HepG2 (cell line): ENCODE data around the gene SMIM9. TPM values are rescaled to one million over a fixed set of nuclear protein-coding genes. Genes with fewer than 3 reads are reported as not detected.
A peak's percentile ranks its signal among the peaks of the same experiment; 100 is the strongest.

Experiments used
- ATAC-seq: fragments of 200-7000 bp; cut with Tn5 transposase; 3 replicates; pipeline ENCODE4 v1.9.1; 2020; ENCODE audit warnings: mild to moderate bottlenecking, moderate library complexity
- BruUV-seq: library from RNA; stranded (reverse); fragments of 400-500 nt; replicated peaks from 2 replicates; lab custom pipeline; 2021; lab: Mats Ljungman, UMichigan
- CTCF ChIA-PET: fragments of 300-600 bp; formaldehyde crosslinking; extraction: SDS; loops from one replicate; lab custom pipeline; 2021; ENCODE audit warnings: low total read pairs, inconsistent platforms, low intra/inter-chr PET ratio; lab: Yijun Ruan, JAX
- POLR2A ChIA-PET: fragments of 350-600 bp; sonication (Branson Sonifier 250); formaldehyde crosslinking; loops from one replicate; lab custom pipeline; 2020; ENCODE audit warnings: antibody characterized with exemption, inconsistent platforms; lab: Yijun Ruan, JAX
- DNase-seq: peaks from one replicate; pipeline ENCODE4 v3.0.0-alpha.2; 2015; ENCODE audit warnings: low spot score
- FAIRE-seq: peaks from 3 replicates; lab custom pipeline; 2011; peaks lifted over from hg19 to GRCh38; lab: Jason Lieb, UNC
- H2AFZ ChIP-seq: one replicate; pipeline ENCODE4 v1.6.1; 2011; ENCODE audit warnings: low read length, inconsistent platforms
- H3K27ac ChIP-seq: fragments of 300-600 bp; 3 replicates; pipeline ENCODE4 v1.8.0; 2011; ENCODE audit warnings: mixed run types, mild to moderate bottlenecking, mixed read lengths, low read length, inconsistent platforms; ENCODE audit not compliant: insufficient read depth; ENCODE audit errors: extremely low read length
- H3K27me3 ChIP-seq, 2 experiments: fragments of 200-600 bp in 1 of 2; 2 replicates in 1 of 2; 3 replicates in 1 of 2; pipeline versions ENCODE4 v1.6.0 to v1.8.0; 2011; ENCODE audit warnings: low read length in 2 of 2, mild to moderate bottlenecking in 2 of 2, moderate library complexity in 2 of 2, inconsistent platforms in 1 of 2; ENCODE audit not compliant: insufficient read depth in 2 of 2, control insufficient read depth in 1 of 2
- H3K36me3 ChIP-seq, 2 experiments: fragments of 200-600 bp in 1 of 2; replicated peaks in 1 of 2; 2 replicates in 1 of 2; 3 replicates in 1 of 2; pipeline versions ENCODE4 v1.5.1 to v1.8.0; 2011; ENCODE audit warnings: low read length in 2 of 2, inconsistent platforms in 1 of 2; ENCODE audit not compliant: insufficient read depth in 2 of 2, control insufficient read depth in 1 of 2
- H3K4me1 ChIP-seq: 2 replicates; pipeline ENCODE4 v1.5.1; 2012; ENCODE audit warnings: low read length, inconsistent platforms; ENCODE audit not compliant: insufficient read depth
- H3K4me2 ChIP-seq: 2 replicates; pipeline ENCODE4 v1.6.0; 2011; ENCODE audit warnings: low read depth, low read length, inconsistent platforms
- H3K4me3 ChIP-seq, 3 experiments: fragments of 200-600 bp in 1 of 3; sonication (generic), shearing (Covaris generic) in 1 of 3; replicated peaks in 1 of 3; 2 replicates each; pipeline ENCODE4 v1.5.1; 2011 to 2016; ENCODE audit warnings: low read length in 3 of 3, inconsistent platforms in 2 of 3, low read depth in 2 of 3, mild to moderate bottlenecking in 2 of 3, control low read depth in 1 of 3, mixed read lengths in 1 of 3; ENCODE audit not compliant: insufficient read depth in 1 of 3
- H3K79me2 ChIP-seq: one replicate; pipeline ENCODE4 v1.6.1; 2011; ENCODE audit warnings: low read length, inconsistent platforms; ENCODE audit not compliant: insufficient read depth
- H3K9ac ChIP-seq: 2 replicates; pipeline ENCODE4 v1.6.0; 2011; ENCODE audit warnings: mild to moderate bottlenecking, low read depth, low read length, inconsistent platforms; ENCODE audit not compliant: insufficient read depth
- H3K9me3 ChIP-seq: 2 replicates; pipeline ENCODE4 v1.5.1; 2012; ENCODE audit warnings: mild to moderate bottlenecking, low read length
- H4K20me1 ChIP-seq: 2 replicates; pipeline ENCODE4 v1.6.0; 2011; ENCODE audit warnings: inconsistent platforms, mild to moderate bottlenecking, low read length, moderate library complexity; ENCODE audit not compliant: insufficient read depth
- ASH2L ChIP-seq: fragments of 300-600, 200-600 bp; sonication (generic); IDR thresholded peaks from 2 replicates; pipeline ENCODE4 v1.7.0; 2017; ENCODE audit warnings: low read depth, mild to moderate bottlenecking, moderate library complexity, mixed read lengths, low read length; ENCODE audit not compliant: insufficient read length
- CBX2 ChIP-seq, 2 experiments: fragments of 200-600 bp in 1 of 2; sonication (generic); formaldehyde crosslinking in 1 of 2; IDR thresholded peaks; 2 replicates each; pipeline versions ENCODE4 v1.7.0 to v1.8.1; 2018 to 2022; ENCODE audit warnings: low read depth in 2 of 2, low read length in 1 of 2, mild to moderate bottlenecking in 1 of 2, missing genetic modification reagents in 1 of 2
- HDAC1 ChIP-seq: sonication (generic); formaldehyde crosslinking; IDR thresholded peaks from 2 replicates; pipeline ENCODE4 v1.5.1; 2020; ENCODE audit warnings: mild to moderate bottlenecking, missing genetic modification reagents
- NFYC ChIP-seq: IDR thresholded peaks from 2 replicates; pipeline ENCODE4 v1.6.1; 2016; ENCODE audit warnings: missing genetic modification reagents, missing compliant biosample characterization
- PHF8 ChIP-seq: sonication (generic); formaldehyde crosslinking; IDR thresholded peaks from 2 replicates; pipeline ENCODE4 v1.5.0; 2020; ENCODE audit warnings: missing genetic modification reagents
- RBM22 ChIP-seq: fragments of 200-400 bp; formaldehyde crosslinking; optimal IDR thresholded peaks from 2 replicates; pipeline ENCODE3; 2017; ENCODE audit warnings: mild to moderate bottlenecking, low read length, moderate library complexity
- RXRA ChIP-seq: sonication (generic); formaldehyde crosslinking; IDR thresholded peaks from 2 replicates; pipeline ENCODE4 v1.5.1; 2020; ENCODE audit warnings: missing genetic modification reagents
- SOX6 ChIP-seq, 2 experiments: fragments of 450-650 bp in 1 of 2; sonication (generic) in 1 of 2; formaldehyde crosslinking in 1 of 2; IDR thresholded peaks; 2 replicates each; pipeline versions ENCODE4 v1.4.0 to v1.6.1; 2017 to 2020; ENCODE audit warnings: antibody characterized with exemption in 1 of 2, mild to moderate bottlenecking in 1 of 2, missing genetic modification reagents in 1 of 2
- SP1 ChIP-seq, 2 experiments: fragments of 450-650 bp in 1 of 2; sonication (generic) in 1 of 2; formaldehyde crosslinking in 1 of 2; IDR thresholded peaks; 2 replicates each; pipeline versions ENCODE4 v1.4.0 to v1.6.1; 2016 to 2020; ENCODE audit warnings: missing genetic modification reagents in 1 of 2
- THAP11 ChIP-seq: IDR thresholded peaks from 2 replicates; pipeline ENCODE4 v1.6.1; 2016; ENCODE audit warnings: missing biosample characterization, missing genetic modification reagents
- ZC3H13 ChIP-seq: sonication (generic); formaldehyde crosslinking; IDR thresholded peaks from 2 replicates; pipeline ENCODE4 v1.8.1; 2023; ENCODE audit warnings: mild to moderate bottlenecking, missing genetic modification reagents, moderate library complexity
- ZFP36L1 ChIP-seq: sonication (generic); formaldehyde crosslinking; IDR thresholded peaks from 2 replicates; pipeline ENCODE4 v1.8.0; 2022; ENCODE audit warnings: mild to moderate bottlenecking, missing genetic modification reagents, moderate library complexity
- ZNF18 ChIP-seq: sonication (generic); formaldehyde crosslinking; IDR thresholded peaks from 2 replicates; pipeline ENCODE4 v1.8.0; 2022; ENCODE audit warnings: mild to moderate bottlenecking, missing genetic modification reagents; ENCODE audit not compliant: insufficient replicate concordance
- ZNF263 ChIP-seq: sonication (generic); formaldehyde crosslinking; IDR thresholded peaks from 2 replicates; pipeline ENCODE4 v1.4.0; 2020; ENCODE audit warnings: missing genetic modification reagents
- ZNF792 ChIP-seq: IDR thresholded peaks from 2 replicates; pipeline ENCODE4 v1.6.1; 2016
- WGBS: methylation state at CpG from one replicate; pipeline ENCODE4 v1.1.6; 2017; ENCODE audit warnings: low lambda C conversion rate; 5-methylcytosine and 5-hydroxymethylcytosine counted together
- in situ Hi-C: cut with HindIII; loops from 2 replicates; pipeline ENCODE4 v1.10.0; 2017; ENCODE audit warnings: low pct_unique_long_range_greater_than_20kb; ENCODE audit not compliant: extremely low pct_ligation_motif_present
- intact Hi-C: fragments of 100-400 bp; cut with micrococcal nuclease; formaldehyde crosslinking; loops from one replicate; pipeline ENCODE4 v1.10.0; 2022; ENCODE audit not compliant: unreplicated experiment
- polyA plus RNA-seq, 8 experiments: library from polyadenylated mRNA; depleted of rRNA in 3 of 8; stranded (reverse) in 7 of 8; unstranded in 1 of 8; fragments of >200 nt; fragmentation: Illumina TruSeq in 4 of 8; extraction: Trizol in 4 of 8; gene quantifications; 2 replicates each; pipeline versions ENCODE4 v1.2.1 to v1.2.3, GENCODE V29; 2011 to 2016; ENCODE audit warnings: low read depth in 4 of 8, missing spikeins in 1 of 8, mixed read lengths in 1 of 8; ENCODE audit not compliant: insufficient read depth in 1 of 8
- total RNA-seq, 5 experiments: library from RNA; depleted of rRNA; stranded (reverse); fragments of >200 nt; fragmentation: Illumina TruSeq; extraction: Trizol; gene quantifications; 2 replicates each; pipeline ENCODE4 v1.2.3, GENCODE V29; 2016; ENCODE audit warnings: low read depth in 1 of 5
- TF ChIP-seq, protein P1 (sequence below): sonication (generic); formaldehyde crosslinking; IDR thresholded peaks from 2 replicates; pipeline ENCODE4 v1.4.0; 2020; ENCODE audit warnings: missing genetic modification reagents
- TF ChIP-seq, protein P2 (sequence below): sonication (generic); formaldehyde crosslinking; IDR thresholded peaks from 2 replicates; pipeline ENCODE4 v1.9.0; 2022; ENCODE audit warnings: missing genetic modification reagents, mild to moderate bottlenecking, borderline replicate concordance

Gene SMIM9
- total and polyA plus RNA-seq, 2 of the 13 experiments (the other 11 are each of a cell fraction or from before 2014, with no cell fraction given): not detected

- Histone ChIP-seq H3K4me3 (peak within 1 kb of the TSS; percentile 59 to 73 (median 64)), H3K36me3 (no peaks in the 10 kb centered on the region), H3K4me1 (peaks cover 49% of the 10 kb centered on the region), H3K9me3 (no peaks in the 10 kb centered on the region), H3K27ac (peak within 1 kb of the TSS; percentile 48), H4K20me1 (no peaks in the 10 kb centered on the region; the same call in 1 of the 2 replicates), H2AFZ (peak within 1 kb of the TSS; percentile 54), H3K79me2 (no peaks in the 10 kb centered on the region), H3K9ac (peak within 1 kb of the TSS; percentile 59; the same call in 1 of the 2 replicates), H3K27me3 (0 out of 5 replicates have a peak, but pooled peaks cover 0 to 4% of the 10 kb centered on the region in 2 experiments), H3K4me2 (peak within 1 kb of the TSS; percentile 86)
- no peak for FAIRE-seq
- ChIA-PET POLR2A (interaction anchor here (1.0 to 2.1 kb wide), 3 partner anchors 12 to 42 kb away, joined by 3 to 11 read pairs (median 3); partner anchors contain the start of gene DKC1), CTCF (no interaction called here)
- BruUV-seq: no TSS peak
- DNase-seq: no peak
- intact Hi-C loops: no loop called here
- in situ Hi-C loops: no loop called here
- ATAC-seq: peak; percentile 97
- 0% methylated on average over 6 of the region's 65 CpGs for WGBS
- no peak for TF ChIP-seq RXRA (CRISPR knock-in tag)
- TF ChIP-seq THAP11 (CRISPR knock-in tag): 0 out of 2 replicates have a peak, but pooled peaks have one; percentile 18
- TF ChIP-seq ZNF18 (CRISPR knock-in tag): no peak
- peak; percentile 25; the same call in 1 of the 2 replicates for TF ChIP-seq PHF8 (CRISPR knock-in tag)
- TF ChIP-seq, protein P1, sequence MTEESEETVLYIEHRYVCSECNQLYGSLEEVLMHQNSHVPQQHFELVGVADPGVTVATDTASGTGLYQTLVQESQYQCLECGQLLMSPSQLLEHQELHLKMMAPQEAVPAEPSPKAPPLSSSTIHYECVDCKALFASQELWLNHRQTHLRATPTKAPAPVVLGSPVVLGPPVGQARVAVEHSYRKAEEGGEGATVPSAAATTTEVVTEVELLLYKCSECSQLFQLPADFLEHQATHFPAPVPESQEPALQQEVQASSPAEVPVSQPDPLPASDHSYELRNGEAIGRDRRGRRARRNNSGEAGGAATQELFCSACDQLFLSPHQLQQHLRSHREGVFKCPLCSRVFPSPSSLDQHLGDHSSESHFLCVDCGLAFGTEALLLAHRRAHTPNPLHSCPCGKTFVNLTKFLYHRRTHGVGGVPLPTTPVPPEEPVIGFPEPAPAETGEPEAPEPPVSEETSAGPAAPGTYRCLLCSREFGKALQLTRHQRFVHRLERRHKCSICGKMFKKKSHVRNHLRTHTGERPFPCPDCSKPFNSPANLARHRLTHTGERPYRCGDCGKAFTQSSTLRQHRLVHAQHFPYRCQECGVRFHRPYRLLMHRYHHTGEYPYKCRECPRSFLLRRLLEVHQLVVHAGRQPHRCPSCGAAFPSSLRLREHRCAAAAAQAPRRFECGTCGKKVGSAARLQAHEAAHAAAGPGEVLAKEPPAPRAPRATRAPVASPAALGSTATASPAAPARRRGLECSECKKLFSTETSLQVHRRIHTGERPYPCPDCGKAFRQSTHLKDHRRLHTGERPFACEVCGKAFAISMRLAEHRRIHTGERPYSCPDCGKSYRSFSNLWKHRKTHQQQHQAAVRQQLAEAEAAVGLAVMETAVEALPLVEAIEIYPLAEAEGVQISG (CRISPR knock-in tag): peak; percentile 56; the same call in 1 of the 2 replicates
- TF ChIP-seq CBX2 (IDR thresholded peaks at IDR 0.05; ENCODE audit: low read depth, low read length): no peak
- 0 out of 2 replicates have a peak, but pooled peaks have one; percentile 48 for TF ChIP-seq CBX2 (CRISPR knock-in tag; IDR thresholded peaks at IDR 0.05; ENCODE audit: low read depth)
- TF ChIP-seq ZFP36L1 (CRISPR knock-in tag): no peak
- TF ChIP-seq SP1 (IDR thresholded peaks at IDR 0.05): no peak
- TF ChIP-seq SP1 (CRISPR knock-in tag; IDR thresholded peaks at IDR 0.05): 0 out of 2 replicates have a peak, but pooled peaks have one; percentile 23
- no peak for TF ChIP-seq ZNF263 (CRISPR knock-in tag)
- TF ChIP-seq, protein P2, sequence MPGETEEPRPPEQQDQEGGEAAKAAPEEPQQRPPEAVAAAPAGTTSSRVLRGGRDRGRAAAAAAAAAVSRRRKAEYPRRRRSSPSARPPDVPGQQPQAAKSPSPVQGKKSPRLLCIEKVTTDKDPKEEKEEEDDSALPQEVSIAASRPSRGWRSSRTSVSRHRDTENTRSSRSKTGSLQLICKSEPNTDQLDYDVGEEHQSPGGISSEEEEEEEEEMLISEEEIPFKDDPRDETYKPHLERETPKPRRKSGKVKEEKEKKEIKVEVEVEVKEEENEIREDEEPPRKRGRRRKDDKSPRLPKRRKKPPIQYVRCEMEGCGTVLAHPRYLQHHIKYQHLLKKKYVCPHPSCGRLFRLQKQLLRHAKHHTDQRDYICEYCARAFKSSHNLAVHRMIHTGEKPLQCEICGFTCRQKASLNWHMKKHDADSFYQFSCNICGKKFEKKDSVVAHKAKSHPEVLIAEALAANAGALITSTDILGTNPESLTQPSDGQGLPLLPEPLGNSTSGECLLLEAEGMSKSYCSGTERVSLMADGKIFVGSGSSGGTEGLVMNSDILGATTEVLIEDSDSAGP (CRISPR knock-in tag): peak; percentile 95
- TF ChIP-seq RBM22: no peak
- TF ChIP-seq ZNF792 (CRISPR knock-in tag): no peak
- no peak for TF ChIP-seq SOX6 (IDR thresholded peaks at IDR 0.05)
- no peak for TF ChIP-seq SOX6 (CRISPR knock-in tag; IDR thresholded peaks at IDR 0.05)
- peak; percentile 36 for TF ChIP-seq NFYC (CRISPR knock-in tag)
- peak; percentile 65 for TF ChIP-seq HDAC1 (CRISPR knock-in tag)
- TF ChIP-seq ASH2L: peak; percentile 15
- 0 out of 2 replicates have a peak, but pooled peaks have one; percentile 28 for TF ChIP-seq ZC3H13 (CRISPR knock-in tag)
These were observed 29.3 kb downstream of the SMIM9 start, which contains the start of gene MPP1 for GRCh38 chrX:154804957-154805695. Gene MPP1, minus strand, starts transcription at chrX:154805485. Its CDS starts 112 bp downstream, at chrX:154805373.
